A549 (cell line): ENCODE measurements around the gene TOX2.

Experiments used
- CBX2 ChIP-seq: fragments of 200-600 bp; sonication (generic); IDR thresholded peaks from 2 replicates; pipeline ENCODE4 v1.6.1; 2016; ENCODE audit warnings: low read depth, mild to moderate bottlenecking, borderline replicate concordance
- EHMT2 ChIP-seq: fragments of 200-600 bp; sonication (generic); IDR thresholded peaks from 2 replicates; pipeline ENCODE4 v1.6.1; 2016; ENCODE audit warnings: antibody characterized with exemption, low read depth, mild to moderate bottlenecking, moderate library complexity
- POLR2A ChIP-seq: IDR thresholded peaks from 2 replicates; pipeline ENCODE4 v1.6.1; 2012; ENCODE audit warnings: mild to moderate bottlenecking, low read length
- RNF2 ChIP-seq: fragments of 200-600 bp; sonication (generic); IDR thresholded peaks from 2 replicates; pipeline ENCODE4 v1.6.1; 2016; ENCODE audit warnings: low read depth, mild to moderate bottlenecking, antibody characterized with exemption, moderate library complexity, borderline replicate concordance
- TFCP2L1 ChIP-seq: fragments of 250-450 bp; sonication (Bioruptor Pico); IDR thresholded peaks from 2 replicates; pipeline ENCODE4 v1.5.0; 2021; ENCODE audit warnings: mild to moderate bottlenecking
- TF ChIP-seq, protein P1 (sequence below): fragments of 200-600 bp; sonication (generic); IDR thresholded peaks from 2 replicates; pipeline ENCODE4 v1.6.1; 2016; ENCODE audit warnings: antibody characterized with exemption, mild to moderate bottlenecking, moderate library complexity
- TF ChIP-seq, protein P2 (sequence below): IDR thresholded peaks from 2 replicates; pipeline ENCODE4 v1.6.1; 2012

DNA sequence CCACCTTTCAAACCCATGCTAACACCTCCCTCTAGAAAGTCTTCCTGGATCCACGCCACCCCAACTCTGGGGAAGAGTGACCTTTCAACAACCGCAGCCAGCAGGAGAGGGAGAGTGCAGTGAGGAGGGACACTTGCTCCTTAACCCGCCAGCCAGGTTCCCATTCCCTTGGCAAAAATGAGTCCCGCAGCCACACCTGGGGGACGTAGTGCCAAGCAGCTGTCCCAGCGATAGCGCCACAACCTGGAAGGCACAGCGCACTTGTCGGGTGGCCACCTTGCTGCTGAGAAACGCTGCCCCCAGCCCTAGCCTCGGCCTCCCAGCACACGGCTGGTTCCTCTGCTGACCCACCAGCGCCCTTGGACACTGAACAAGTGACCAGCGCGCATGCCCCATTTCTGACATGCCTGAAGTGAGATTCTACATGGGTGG lies 153.0 kb downstream of the TOX2 start:
- TF ChIP-seq EHMT2 (no peak), POLR2A (no peak), TFCP2L1 (CRISPR knock-in tag) (no peak), CBX2 (no peak), RNF2 (no peak)
- TF ChIP-seq, protein P1, sequence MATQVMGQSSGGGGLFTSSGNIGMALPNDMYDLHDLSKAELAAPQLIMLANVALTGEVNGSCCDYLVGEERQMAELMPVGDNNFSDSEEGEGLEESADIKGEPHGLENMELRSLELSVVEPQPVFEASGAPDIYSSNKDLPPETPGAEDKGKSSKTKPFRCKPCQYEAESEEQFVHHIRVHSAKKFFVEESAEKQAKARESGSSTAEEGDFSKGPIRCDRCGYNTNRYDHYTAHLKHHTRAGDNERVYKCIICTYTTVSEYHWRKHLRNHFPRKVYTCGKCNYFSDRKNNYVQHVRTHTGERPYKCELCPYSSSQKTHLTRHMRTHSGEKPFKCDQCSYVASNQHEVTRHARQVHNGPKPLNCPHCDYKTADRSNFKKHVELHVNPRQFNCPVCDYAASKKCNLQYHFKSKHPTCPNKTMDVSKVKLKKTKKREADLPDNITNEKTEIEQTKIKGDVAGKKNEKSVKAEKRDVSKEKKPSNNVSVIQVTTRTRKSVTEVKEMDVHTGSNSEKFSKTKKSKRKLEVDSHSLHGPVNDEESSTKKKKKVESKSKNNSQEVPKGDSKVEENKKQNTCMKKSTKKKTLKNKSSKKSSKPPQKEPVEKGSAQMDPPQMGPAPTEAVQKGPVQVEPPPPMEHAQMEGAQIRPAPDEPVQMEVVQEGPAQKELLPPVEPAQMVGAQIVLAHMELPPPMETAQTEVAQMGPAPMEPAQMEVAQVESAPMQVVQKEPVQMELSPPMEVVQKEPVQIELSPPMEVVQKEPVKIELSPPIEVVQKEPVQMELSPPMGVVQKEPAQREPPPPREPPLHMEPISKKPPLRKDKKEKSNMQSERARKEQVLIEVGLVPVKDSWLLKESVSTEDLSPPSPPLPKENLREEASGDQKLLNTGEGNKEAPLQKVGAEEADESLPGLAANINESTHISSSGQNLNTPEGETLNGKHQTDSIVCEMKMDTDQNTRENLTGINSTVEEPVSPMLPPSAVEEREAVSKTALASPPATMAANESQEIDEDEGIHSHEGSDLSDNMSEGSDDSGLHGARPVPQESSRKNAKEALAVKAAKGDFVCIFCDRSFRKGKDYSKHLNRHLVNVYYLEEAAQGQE: no peak
- TF ChIP-seq, protein P2, sequence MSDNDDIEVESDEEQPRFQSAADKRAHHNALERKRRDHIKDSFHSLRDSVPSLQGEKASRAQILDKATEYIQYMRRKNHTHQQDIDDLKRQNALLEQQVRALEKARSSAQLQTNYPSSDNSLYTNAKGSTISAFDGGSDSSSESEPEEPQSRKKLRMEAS: no peak
